D341Med (cell line): ENCODE data around the gene ADCYAP1R1.

ENCODE experiments used
- DNase-seq: peaks from one replicate; pipeline ENCODE4 v3.0.0; 2012; ENCODE audit warnings: low spot score

ADCYAP1R1 gene

DNA sequence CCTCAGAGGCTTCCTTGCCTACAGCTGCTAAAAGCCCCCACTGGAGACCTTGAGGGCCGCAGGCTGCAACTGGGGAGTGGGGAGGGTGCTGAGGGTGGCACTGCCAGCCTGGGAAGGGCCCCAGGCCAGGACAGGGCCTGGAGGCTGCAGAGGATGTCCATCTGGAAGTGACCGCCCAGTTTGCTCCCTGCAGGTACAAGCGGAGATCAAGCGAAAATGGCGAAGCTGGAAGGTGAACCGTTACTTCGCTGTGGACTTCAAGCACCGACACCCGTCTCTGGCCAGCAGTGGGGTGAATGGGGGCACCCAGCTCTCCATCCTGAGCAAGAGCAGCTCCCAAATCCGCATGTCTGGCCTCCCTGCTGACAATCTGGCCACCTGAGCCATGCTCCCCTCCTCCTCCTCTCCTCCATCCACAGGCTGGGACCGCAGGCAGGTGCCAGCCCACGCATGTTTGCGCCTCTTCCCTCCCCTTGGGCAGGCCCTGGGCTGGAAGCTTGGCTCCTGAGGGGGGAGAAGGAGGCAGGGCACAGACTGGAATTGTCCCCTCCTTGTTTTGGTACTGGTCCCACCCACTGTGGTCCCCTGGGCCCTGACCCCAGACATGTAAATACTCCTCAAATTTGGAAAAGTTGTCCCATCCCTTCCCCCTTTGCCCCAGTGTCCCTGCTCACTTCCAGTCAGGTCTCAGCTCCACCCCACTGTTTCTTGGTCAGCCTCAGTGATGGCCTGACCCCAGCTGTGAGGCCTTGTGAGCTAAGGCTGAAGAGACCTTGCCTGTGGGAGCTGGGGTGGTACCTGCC lies 54.4 kb downstream of the ADCYAP1R1 start:
- no peak for DNase-seq

DNA sequence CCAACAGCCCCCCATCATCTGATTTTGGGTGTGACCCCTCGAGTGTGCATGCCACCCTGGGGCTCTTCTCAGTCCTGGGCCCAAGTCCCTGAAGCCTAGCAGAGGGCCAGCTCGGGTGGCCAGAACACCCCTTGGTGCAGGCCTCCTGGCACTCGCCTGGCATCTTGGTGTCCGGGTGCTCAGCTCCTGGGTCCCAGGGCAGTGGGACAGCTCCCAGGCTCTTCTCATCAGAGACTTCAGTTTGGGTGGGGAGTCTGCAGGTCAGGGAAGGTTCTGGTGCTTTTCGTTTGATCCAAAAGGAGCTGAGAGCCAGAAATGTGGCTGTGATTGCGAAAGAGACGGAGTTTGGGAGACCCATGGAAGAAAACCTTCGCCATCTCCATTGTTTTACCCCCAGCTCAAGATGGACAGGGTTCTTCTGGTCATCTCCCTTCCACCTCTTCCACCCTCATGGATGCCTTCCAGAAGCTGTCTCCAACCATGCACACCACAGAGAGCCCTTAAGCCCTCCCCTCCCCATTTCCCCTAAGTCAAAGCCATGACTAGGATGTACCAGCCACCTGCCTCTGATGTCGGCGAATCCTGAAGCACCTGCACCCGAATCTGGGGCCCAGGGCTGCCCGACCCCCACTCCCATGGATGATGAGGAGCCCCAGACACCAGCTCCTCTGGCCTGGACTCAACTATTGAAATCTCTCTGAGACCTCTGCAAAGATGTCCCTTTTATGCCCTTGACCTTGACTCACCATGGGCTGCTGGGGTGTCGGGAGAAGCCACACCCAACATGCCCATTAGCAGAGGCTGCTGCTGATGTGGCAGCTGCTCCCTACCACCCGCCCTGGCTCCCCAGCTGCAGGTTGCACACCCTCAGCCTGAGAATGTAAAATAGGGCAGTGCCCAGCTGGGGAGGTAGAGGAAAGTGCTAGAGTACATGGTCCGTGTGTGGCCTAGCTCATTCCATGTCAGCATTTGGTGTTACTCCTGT lies 55.3 kb downstream of the ADCYAP1R1 start:
- peak; percentile 6 for DNase-seq

DNA sequence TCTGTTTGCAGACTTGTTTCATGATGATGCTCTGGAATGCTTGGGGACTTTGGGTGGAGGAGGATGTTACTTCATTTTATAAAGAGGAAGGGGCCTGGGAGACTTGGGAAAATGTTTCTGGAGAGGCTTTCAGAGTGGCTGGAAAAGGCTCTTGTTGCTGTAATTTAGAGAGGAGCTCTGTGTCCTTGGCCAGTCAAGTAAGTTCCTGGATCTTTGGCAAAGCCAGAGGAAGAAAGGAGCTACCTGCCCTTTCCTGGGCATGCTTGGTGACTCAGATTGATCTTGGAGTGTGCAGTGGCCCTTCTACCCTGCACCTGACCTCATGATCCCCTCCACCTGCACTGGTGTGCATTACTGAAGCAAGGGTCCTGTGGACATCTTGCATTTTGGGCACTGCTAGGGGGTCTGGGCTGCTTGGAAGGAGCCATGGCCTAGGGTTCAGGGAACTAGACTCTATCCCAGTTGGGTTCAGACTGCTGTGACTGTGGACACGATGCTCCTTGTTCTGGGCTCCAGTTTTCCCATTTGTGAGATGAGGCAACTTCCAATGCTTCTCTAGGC lies 56.1 kb downstream of the ADCYAP1R1 start:
- peak; percentile 10 for DNase-seq

- no peak for DNase-seq
Measured at GRCh38 chr7:31109751-31110150, 57.6 kb downstream of the ADCYAP1R1 start.

DNA sequence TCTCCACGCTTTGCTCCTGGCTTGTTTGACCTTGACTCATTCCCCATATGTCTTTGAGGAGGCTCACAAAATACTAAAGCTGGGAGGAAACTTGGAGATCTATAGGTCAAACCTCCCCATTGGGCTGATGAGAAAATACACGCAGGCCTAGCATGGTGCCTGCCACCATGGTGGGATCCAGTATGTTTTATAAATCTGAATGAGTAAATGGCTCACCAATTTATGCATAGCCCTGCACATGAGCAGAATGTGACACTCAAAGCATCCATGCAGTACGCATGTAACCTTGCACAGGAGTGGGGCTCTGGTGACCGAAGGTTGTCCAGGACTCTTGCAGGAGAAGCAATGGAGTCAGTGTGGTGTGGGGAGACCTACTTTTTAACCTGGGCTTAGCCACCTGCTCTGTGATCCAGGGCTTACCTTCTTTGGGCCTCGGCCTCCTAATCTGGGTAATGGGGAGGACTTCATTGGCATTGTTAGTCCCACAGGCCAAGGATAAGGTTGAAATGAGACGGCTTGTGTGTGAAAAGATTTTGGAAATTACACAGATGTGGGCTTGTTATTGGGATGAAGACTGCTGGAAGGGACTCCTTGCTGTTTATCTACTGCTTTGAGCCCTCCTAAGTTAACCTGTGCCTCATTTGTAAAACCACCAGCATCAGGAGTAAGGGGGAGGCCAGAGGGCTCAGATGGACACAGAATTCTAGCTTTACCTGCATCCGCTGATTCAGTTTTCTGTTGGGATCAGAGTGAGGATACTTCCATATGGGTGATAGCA lies 58.4 kb downstream of the ADCYAP1R1 start:
- no peak for DNase-seq

- DNase-seq: no peak
Measured at GRCh38 chr7:31111109-31111451, 59.0 kb downstream of the ADCYAP1R1 start.

DNA sequence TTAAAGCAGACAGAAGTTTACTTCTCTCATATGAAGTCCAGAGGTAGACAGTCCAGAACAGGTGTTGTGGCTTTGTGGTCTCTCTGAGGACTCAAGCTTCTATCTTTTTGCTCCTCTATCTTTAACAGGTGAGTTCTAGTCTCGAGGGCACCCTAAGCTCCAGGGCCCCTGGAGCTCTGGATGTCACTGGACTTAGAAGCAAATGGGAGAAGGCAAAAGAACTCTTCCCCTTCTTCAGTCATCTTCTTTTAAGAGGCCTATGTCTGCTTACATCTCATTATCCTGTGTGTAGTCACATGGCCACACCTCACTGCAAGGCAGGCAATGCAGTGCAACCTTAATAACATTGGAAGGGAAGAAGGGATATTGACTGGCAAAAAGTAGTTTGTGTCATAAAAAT lies 61.6 kb downstream of the ADCYAP1R1 start:
- DNase-seq: no peak

DNA sequence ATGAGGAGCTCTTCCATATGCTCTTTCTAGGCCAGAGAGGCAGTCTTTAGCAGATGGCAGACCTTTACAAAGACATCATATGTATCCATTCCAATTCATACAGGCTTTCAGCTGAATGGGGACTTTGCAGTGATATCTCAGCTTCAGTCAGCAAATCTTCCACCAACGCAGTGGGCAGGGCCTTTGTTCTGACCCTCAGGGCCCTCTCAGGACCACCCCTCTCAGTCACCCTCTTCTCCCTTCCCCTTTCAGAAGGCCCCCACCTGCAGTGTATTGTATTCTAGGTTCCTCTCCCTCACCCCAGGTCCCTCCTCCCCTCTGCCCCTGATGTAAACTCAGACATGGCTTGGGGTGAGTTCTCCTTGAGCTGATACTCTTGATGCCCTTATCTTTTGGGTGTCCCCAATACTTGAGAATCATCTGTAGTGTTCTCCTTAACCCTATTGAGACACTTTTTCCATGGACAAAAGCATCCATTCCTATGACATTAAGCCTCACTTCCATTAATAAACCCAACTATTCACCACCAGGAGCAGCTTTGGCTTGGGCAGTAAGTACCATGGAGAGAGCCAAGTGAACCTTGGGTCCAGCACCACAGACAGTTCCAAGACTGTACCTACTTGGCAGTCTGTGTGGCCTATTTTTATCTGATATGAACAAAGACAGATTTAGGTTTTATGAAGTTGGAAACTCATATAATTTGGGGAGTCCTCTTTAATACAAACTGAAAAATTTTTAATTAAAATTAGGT lies 62.7 kb downstream of the ADCYAP1R1 start:
- no peak for DNase-seq

- DNase-seq: no peak
Measured at GRCh38 chr7:31116615-31117014, 64.5 kb downstream of the ADCYAP1R1 start.

GRCh38 chr7:31119249-31119648 lies 67.1 kb downstream of the ADCYAP1R1 start:
- no peak for DNase-seq

- no peak for DNase-seq
Measured at GRCh38 chr7:31120800-31121513, 68.8 kb downstream of the ADCYAP1R1 start.

- no peak for DNase-seq
Measured at GRCh38 chr7:31121601-31122000, 69.5 kb downstream of the ADCYAP1R1 start.

DNA sequence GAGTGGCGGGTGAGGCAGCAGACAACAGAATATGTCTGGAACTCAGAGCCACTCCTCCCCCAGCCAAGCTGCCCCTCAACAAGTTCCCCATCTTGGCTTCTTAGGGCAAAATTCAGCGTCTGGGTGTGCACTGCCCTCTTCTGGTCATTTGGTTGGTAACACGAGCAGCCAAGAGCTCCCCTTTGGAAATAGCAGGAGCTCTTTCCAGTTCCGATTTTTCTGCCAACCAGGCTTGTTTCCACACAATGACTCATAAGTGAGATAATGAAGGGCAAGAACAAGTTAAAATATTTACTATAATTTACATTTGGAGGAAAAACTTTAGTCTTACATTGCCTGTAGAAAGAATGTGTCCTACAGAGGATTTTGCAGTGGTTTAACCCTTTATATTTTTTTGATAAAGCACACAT lies 70.5 kb downstream of the ADCYAP1R1 start:
- DNase-seq: peak; percentile 72

DNA sequence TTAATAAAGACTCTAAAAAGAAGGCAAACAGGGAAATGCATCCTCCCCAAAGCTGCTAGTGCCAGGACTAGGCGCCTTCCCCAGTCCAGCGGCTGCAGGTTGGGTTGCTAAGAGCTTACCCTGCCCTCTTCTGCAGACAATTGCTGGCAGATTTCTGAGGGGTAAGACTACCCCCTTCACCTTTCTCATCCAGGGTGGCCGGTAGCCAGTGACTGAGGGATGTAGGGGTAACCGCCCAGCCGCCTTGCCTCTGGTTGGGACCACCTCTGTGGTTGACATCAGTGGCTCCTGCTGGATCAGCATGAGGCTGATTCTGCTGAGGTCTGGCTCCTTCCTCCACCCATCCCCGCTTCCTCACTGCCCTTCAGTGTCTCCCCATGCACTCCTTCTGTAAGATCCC lies 71.2 kb downstream of the ADCYAP1R1 start:
- DNase-seq: no peak

GRCh38 chr7:31123726-31124125 lies 71.6 kb downstream of the ADCYAP1R1 start:
- no peak for DNase-seq

DNA sequence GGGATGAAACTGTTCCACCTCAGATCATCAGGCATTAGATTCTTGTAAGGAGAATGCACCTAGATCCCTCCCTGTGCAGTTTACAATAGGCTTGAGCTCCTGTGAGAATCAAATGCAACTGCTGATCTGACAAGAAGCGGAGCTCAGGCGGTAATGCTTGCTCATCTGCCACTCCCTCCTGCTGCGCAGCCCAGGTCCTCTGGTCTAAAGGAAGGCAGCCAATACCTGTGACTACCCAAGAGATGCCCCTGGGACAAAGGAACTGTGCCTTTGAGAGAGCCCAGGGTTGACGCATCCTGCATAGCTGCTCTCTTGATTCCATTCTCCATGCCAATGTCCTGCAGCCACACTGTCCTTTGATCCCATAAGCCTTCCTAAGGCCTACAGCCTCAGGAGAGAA lies 73.1 kb downstream of the ADCYAP1R1 start:
- no peak for DNase-seq

DNA sequence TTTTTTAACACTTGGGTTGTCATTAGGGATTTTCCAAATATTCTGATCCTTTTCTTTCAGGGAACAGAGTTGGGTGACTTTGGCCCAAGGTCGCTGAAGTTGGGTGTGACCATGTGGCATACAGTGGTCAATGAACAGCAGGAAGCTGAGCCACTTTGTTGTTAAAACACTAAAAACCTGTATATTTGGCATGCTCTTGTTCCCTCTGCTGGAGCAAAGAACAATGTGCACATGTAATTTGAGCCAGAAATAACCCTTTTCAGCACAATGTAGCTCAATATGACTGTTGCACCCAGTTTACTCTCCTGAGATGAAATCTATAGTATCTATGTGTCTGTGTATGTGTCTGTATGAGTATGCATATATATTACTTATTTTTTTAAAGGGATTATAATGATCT lies 74.9 kb downstream of the ADCYAP1R1 start:
- no peak for DNase-seq

DNA sequence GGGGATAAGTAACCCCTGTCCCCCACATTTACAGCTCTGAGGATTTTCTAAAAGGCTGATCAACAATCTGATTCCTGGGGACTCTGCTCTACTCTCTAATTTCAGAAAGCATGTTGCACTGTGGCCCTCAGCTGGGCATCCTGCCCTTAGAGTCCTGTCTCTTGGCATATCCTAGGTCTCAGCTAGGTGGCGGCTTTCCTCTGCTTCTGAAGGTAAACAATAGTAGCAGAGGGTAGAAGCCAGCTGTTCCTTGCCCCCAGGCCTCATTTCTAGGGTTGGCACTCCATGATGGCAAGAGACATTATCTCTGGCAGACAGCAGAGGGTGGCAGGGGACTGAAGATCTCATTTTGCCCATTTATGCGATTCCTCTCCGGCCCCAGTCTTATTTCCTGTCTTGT lies 77.0 kb downstream of the ADCYAP1R1 start:
- DNase-seq: no peak

GRCh38 chr7:31133497-31133896 lies 81.4 kb downstream of the ADCYAP1R1 start:
- DNase-seq: no peak
